ENCODE results near the gene SCGB2B2.
A peak's percentile ranks its signal among the peaks of the same experiment; 100 is the strongest.
"Not testable (repeated sequence)": the region's sequence is repeated elsewhere in the genome, so short reads cannot be mapped to it uniquely, and the experiment has no call there.

Gene SCGB2B2

GRCh38 chr19:34668077-34668689 is 8.8 kb downstream of the SCGB2B2 start:
- not testable (repeated sequence) for DNase-seq

DNA sequence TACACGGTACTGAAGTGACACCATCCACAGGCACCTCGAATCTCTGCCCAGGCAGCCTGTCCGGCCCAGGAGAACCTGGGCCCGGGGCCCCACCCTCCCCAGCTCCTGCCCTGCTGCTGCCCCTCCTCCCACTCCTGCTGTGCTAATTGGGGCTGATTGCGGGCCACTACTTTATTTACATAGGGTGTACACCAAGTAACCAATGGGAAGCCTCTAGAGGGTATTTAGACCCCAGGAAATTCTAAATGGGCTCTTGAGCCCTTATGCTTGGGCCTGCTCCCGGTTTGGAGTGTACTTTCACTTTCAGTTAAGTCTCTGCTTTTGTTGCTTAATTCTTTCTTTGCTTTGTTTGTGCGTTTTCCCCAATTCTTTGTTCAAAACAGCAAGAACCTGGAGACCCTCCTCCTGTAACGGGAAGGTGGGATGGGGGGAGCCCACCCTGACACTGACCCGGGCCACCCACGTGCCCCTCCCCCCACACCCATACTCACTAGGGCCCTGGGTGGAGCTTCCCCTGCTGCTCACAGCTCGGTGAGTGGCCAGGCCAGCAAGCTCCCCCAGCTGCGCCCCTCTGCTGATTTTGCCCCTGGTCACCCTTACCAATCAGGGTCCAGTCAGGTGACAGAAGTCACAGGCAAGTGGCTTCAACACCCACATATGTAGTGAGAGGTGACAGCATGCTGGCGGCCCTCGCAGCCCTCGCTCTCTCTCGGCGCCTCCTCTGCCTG is 9.4 kb downstream of the SCGB2B2 start:
- peak; percentile 39 for DNase-seq

GRCh38 chr19:34666958-34667265 is 10.0 kb downstream of the SCGB2B2 start:
- no peak for DNase-seq

- no peak for DNase-seq
These were observed 10.6 kb downstream of the SCGB2B2 start for GRCh38 chr19:34666200-34666957.

- DNase-seq: not testable (repeated sequence)
These were observed 11.7 kb downstream of the SCGB2B2 start for GRCh38 chr19:34665275-34665674.

DNA sequence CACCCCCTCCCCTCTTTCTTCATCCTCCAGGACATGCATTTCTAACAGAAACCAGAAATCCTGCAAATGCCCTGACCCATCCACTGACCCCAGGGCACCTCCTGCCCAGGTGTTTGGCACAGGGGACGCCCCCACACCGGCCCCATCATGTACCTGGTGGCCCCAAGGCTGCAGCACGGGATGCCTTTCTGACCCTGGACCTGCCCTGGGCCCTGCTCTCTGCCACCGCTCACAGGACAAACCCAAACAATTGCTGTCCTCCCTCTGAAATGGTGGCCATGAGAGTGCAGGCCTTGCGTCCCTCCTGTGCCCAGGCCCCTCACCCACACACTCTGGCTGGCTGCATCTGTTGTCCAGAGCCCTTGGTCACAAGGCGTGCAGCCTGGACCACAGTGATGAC is 12.1 kb downstream of the SCGB2B2 start:
- DNase-seq: no peak

- DNase-seq: no peak
These were observed 12.8 kb downstream of the SCGB2B2 start for GRCh38 chr19:34664168-34664567.

DNA sequence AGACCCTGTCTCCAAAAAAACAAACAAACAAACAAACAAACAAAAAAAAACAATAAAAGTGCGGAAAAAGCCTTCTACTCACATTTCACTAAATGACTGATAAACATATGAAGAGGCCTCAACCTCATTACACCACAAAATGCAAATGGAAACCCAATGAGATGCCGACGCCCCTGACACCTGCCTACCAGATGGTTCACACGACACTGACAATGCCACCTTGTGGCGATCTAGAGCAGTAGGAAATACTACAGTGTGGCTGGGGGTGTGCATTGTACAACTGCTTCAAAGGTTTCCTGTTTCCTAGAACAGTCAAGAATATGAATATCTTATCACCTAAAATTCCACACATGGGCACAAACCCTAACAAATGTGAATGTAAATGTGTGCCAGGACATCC is 14.0 kb downstream of the SCGB2B2 start:
- peak; percentile 25 for DNase-seq

GRCh38 chr19:34661357-34661756 is 15.6 kb downstream of the SCGB2B2 start:
- no peak for DNase-seq

- no peak for DNase-seq
These were observed 21.3 kb downstream of the SCGB2B2 start for GRCh38 chr19:34655651-34656050.

DNA sequence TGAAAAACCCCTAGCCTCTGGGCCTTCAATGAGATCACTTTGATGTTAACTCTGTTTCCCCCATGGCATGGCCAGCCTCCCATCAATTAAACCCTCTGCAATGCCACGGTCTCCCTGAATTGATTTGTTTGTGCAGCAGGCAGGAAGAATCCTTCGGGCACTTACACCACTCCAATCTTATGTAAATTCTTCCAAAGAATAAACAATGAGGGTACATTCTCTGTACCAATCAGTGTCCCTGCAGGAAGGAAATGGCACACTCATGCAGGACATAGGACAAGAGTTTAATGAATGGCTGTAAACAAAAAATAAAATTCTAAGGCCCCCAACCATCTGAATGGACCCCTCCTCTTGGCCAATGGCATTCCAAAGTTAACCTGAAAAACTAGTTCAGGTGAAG is 22.2 kb downstream of the SCGB2B2 start:
- no peak for DNase-seq

DNA sequence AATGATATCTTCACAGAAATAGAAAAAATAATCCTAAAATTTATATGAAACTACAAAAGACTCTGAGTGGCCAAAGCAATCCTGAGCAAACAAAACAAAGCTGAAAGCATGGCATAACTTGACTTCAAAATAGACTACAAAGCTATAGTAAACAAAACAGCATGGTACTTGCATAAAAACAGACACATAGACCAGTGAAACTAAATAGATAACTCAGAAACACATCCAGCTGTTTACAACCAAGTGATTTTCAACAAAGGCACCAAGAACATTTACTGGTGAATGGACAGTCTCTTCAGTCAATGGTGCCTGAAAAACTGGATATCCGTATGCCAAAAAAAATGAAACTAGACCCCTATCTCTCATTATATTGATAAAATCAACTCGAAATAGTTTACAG is 25.2 kb downstream of the SCGB2B2 start:
- no peak for DNase-seq

GRCh38 chr19:34649886-34650543 is 26.9 kb downstream of the SCGB2B2 start:
- no peak for DNase-seq

- no peak for DNase-seq
These were observed 31.4 kb downstream of the SCGB2B2 start for GRCh38 chr19:34645551-34645950.

DNA sequence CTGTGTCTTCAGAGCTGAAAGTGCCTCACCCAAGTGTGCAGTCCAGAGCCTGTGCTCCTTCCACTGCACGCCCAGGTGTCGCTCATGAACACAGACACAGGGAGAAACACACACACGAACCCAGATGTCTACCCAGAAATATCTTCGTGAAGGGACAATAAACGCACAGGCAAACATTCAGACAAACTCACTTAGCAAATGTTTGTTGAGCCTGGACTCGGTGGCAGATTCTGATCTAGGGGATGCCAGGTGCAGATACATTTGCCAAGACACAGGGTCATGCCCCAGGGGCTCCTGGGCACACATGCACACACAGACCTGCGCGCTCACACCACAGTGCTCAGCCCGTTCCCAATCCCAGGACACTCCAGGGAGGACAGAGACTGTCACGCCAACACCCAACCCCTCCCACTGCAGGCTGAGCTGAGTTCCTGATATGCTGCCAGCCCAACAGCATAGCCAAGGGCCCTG is 31.9 kb downstream of the SCGB2B2 start:
- no peak for DNase-seq

- DNase-seq: no peak
These were observed 34.7 kb downstream of the SCGB2B2 start for GRCh38 chr19:34642241-34642640.

GRCh38 chr19:34639491-34640085 is 37.4 kb downstream of the SCGB2B2 start:
- peak; percentile 52 for DNase-seq

DNA sequence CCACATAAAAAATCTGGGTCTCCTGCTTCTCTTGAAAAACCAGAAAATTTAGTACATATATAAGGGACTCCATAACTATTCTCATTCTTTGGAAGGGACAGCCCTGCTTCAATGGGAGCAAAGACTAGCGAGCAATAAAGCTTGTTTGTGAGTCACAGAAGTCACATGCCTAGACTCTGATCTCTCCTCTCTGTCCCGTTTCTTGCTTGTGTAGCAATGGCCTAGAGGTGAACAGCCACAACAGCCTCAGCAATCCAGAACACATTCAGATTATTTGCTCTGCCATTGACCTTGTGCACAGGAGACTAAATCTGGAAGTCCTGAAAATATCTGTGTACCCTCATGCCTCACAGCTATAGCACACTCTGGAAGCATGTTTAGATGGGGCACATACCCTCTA is 43.2 kb downstream of the SCGB2B2 start:
- no peak for DNase-seq

All from NCI-H1436 (cell line).